NCI-H1436 treated with DMSO at 0.1 percent for 48 hours (cell line): Measurements from ENCODE around the gene RBP5.

Experiments
- DNase-seq: peaks from one replicate; lab custom pipeline; 2025; lab: John Stamatoyannopoulos, UW

The RBP5 gene, protein sequence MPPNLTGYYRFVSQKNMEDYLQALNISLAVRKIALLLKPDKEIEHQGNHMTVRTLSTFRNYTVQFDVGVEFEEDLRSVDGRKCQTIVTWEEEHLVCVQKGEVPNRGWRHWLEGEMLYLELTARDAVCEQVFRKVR

DNA sequence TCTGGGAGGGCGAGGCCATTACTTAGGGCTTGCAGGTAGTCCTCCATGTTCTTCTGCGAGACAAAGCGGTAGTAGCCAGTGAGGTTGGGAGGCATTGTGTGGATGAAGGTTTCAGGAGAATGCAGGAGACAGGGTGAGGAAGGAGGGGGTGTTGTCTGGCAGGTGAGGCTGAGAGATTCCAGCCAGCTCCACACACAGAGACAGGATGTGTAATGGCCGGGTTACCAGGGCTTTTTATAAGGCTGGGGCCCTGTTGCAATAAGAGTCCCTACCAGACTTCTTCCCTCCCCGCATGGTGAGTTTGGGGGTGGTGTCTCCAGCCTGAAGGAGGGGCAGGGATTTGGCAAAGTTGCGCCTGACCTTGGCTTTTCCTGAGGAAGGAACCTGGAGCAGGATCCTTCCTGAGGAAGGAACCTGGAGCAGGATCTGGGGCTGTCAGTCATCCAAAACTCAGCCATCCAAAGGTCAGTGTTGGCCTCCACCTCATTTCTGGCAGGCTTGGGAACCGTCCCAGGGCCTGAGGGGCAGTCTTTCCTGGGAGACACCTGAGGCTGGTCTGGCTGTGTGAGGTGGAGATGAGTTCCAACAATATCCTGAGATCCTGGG, at the start of gene RBP5:
RBP5 (minus strand) TSS at position 209 of the 606 bp plus-strand sequence; CDS start at position 95, 114 bp downstream.
- DNase-seq, result no peak

DNA sequence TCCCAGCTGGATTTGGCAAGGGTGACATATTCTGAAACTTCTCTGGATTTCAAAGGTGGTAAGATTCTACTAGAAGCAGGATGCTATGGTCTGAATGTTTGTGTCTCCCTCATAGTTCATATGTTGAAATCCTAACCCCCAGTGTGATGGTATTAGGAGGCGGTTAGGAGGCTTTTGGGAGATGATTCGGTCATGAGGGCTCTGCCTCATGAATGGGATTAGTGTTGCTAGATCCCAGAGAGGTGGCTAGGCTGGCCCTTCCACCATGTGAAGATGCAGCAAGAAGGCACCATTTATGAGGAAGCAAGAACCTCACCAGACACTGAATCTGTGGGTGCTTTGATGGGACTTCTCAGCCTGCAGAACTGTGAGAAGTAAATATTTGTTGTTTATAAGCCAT, 49.8 kb upstream of the RBP5 start:
- DNase-seq, result no peak

- DNase-seq, result no peak
Measured at GRCh38 chr12:7176595-7176994, 47.9 kb upstream of the RBP5 start.

DNA sequence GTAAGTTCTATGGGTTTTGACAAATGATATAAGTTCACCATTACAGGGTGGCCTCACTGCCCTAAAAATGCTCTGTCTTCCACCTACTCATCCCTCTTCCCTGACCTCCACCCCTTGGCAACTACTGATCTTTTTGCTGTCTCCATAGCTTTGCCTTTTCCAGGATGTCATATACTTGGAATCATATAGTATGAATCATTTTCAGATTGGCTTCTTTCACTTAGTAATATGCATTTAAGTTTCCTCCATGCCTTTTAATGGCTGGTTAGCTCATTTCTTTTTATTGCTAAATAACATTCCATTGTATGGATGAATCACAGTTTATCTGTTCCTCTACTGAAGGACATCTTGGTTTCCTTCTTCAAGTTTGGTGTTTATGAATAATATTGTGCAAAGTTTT, 46.8 kb upstream of the RBP5 start:
- no peak for DNase-seq

DNA sequence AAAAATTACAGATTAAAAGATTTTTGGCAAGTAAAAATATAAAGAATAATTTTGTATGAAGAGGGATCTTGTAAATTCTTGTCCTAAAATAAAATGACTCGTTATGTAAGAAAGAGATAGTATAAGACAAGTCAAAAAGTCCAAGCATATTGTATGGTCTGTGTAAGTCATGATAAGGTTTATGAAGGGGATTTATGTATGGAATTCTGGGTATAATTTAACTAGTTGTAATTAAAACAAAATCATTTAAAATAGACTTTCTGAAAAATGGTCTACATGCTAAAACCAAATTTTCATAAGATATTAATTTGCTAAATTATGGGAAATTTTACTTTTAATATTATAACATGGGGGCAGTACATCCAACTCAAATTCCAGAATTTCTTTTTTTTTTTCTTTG, 43.2 kb upstream of the RBP5 start:
- no peak for DNase-seq

DNA sequence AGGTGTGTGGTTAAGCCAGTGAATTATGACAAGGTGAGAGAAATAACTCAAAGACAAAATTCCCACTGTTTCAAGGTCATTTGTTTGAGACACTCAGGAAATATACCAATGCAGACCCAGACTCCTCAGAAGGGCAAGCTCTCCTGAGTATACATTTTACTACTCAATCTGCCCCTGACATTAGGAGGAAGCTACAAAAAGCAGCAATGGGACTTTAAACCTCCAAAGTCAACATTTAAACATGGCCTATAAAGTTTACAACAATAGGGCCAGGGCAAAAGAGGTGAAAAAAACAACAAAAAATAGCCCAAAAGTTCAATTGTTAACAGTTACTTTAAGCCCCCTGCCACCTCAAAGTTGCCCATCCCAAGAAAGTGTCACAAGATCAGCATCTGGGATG, 41.3 kb upstream of the RBP5 start:
- DNase-seq, result no peak

DNA sequence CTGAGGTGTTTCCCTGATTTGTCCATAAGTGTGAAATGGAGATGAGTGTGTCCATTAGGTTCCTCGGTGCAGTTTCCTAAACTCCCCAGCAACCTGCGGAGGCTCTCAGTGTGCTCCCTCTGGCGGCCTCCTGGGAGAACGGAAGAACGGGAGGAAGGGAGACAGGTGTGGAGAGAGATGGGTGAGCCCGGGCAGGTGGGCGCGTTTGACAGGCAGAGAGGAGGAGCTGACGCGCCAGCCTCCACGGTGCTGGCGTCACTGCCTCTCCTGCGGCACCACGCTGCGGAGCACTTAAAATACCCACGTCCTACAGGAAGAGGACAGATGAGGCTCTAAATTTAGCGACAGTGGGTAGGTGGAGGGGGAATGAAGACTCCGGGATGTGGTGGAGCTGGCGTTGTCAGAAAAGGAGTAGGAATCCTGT, 34.0 kb upstream of the RBP5 start:
- no peak for DNase-seq

GRCh38 chr12:7161811-7162210, 33.1 kb upstream of the RBP5 start:
- no peak for DNase-seq

GRCh38 chr12:7161327-7161726, 32.6 kb upstream of the RBP5 start:
- no peak for DNase-seq

DNA sequence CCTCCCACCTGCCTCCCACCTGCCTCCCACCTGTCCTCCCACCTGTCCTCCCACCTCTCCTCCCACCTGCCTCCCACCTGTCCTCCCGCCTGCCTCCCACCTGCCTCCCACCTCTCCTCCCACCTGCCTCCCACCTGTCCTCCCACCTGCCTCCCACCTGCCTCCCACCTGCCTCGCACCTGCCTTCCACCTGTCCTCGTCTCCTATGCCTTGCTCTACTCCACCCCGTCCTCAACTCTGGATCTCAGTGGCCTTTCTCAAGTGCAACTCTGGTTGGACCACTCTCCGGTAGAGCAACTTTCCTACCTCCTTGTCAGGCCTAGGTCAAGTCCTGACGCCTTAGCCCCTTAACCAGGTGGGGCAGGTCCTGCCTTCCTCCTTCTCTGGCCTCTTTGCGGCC, 31.5 kb upstream of the RBP5 start:
- DNase-seq, result no peak

- no peak for DNase-seq
Measured at GRCh38 chr12:7158781-7159609, 30.3 kb upstream of the RBP5 start.

DNA sequence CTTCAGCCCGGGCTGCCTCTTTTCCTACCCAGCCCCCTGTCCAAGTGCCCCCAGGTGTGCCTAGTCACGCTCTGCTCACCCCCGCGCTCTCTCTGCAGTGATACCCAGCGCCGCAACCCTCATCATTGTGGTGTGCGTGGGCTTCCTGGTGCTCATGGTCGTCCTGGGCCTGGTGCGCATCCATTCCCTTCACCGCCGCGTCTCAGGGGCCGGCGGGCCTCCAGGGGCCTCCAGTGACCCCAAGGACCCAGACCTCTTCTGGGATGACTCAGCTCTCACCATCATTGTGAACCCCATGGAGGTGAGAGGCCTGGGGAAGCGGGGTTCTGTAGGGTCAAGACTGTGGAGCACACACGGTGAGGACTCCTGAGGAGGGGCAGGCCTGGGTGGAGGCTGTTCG, 28.7 kb upstream of the RBP5 start:
- DNase-seq, result no peak

DNA sequence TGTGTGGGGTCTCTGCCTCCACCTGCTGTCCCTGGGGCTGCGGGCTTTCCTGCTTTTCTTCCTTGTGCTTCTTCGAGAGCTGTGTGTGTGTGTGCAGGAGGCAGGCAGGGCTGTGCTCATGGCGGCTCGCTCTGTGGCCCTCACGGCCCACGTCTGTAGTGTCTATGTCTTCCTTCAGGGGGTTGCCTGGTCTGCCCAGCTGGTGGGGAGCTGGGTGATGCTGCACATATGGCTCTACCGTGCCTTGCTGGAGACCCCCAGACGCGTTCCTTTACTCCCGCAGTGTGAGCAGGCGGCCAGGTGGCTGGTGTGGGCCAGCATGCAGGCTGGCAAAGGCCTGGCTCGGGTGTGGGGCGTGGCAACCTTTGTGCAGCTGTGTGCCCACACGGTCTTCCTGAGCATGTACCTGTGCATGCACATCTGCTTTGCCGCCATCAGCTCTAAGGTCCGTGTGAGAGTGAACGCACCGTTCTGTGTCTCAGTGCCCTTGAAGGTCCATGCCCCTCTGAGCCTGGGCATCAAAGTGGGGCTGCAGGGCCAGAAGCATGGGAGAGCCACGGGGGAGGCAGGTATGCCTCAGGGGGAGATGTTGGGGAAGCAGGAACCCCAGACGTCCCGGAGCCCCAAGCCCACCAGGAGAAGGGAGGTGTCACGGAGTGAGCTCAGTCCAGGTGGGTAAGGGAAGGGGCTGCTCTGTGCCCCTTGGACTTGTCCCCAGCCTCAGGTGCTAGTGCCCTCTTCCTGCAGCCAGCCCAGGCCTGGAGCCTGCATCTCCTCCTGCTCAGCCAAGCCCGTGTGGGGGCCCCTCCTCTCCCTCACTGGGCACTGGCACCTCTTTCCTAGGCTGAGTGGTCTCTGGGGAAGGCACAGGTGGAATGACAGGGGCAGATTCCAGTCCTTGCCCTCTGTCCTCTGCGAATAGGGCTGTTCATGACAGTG, 27.8 kb upstream of the RBP5 start:
- no peak for DNase-seq

- no peak for DNase-seq
Measured at GRCh38 chr12:7155471-7156034, 26.9 kb upstream of the RBP5 start.

DNA sequence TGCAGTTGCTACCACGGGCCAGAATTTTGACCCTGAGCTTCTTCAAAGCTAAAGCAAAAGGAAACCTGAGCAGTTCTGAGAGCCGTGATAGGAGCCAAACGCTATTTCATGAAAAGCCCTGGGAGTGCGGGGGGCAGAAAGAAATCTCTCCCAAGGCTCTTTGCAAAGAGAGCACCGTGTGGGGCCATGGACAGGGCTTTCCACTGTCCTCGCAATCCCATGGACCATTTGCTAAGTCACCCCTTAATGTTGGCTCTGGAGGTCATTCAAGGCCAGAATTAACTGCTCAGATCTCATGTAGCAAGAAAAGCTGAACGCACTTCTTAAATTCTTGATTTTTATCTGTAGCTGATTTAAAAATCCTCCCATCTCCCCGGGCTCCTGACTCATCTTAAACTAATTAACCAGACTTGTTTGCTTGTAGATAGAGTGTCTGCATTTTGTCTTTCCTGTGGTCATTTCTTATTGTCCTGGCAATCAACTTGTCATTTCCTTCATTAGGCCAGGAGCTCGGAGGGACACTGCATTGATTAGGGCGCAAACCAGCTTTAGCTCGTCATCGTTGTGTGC, 26.3 kb upstream of the RBP5 start:
- DNase-seq, result no peak

DNA sequence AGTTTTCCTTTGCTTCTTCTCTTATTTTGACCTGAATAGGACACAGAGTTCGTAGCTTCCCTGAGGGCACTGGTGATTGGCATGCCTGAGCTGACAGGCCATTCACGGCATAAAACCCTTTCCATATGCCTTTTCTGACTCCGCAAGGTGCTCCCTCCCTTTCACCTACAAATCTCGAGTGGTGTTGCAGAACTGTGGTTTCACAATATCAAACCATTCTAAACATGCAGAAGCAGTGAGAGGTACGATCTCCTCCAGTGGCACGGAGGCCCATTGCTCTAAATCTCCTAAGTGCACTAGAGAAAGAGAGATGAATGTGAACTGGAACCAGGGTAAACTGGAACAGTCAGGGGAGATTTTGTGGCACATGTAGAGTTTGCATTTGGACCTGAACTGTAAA, 25.4 kb upstream of the RBP5 start:
- DNase-seq, result no peak

DNA sequence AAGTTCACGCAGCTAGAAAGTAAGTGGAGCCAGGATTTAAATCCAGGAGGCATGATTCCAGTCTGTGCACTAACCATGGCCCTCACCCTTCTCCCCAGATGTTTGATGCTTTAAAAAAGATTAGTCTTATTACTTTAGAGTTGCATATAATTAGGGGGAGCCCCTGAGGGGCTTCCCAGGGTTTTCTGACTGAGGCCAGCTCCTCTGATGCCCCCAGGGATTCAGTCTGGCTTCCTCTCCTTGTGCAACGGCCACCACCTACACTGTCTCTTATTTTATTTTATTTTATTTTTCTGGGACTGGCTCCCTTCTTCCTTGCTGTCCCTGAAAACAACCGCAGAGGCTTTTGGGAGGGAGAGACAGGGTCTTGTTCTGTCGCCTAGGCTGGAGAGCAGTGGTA, 24.1 kb upstream of the RBP5 start:
- no peak for DNase-seq

DNA sequence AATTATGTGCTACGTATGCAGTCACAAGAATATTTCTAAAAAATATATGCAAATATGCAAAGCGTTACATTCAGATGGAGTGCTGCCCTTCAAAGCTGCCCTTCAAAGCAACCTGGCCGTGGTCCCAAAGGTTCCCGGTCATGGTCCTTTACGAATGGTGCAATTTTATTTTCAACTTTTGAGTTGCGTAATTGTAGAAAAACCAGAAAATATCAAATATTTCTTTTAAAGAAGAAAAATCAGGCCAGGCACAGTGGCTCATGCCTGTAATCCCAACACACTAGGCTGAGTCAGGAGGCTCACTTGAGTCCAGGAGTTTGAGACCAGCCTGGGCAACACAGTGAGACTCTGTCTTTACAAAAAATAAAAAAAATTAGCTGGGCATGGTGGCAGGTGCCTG, 22.8 kb upstream of the RBP5 start:
- no peak for DNase-seq

- DNase-seq, result no peak
Measured at GRCh38 chr12:7150841-7151240, 22.2 kb upstream of the RBP5 start.

- DNase-seq, result no peak
Measured at GRCh38 chr12:7150356-7150755, 21.7 kb upstream of the RBP5 start.

DNA sequence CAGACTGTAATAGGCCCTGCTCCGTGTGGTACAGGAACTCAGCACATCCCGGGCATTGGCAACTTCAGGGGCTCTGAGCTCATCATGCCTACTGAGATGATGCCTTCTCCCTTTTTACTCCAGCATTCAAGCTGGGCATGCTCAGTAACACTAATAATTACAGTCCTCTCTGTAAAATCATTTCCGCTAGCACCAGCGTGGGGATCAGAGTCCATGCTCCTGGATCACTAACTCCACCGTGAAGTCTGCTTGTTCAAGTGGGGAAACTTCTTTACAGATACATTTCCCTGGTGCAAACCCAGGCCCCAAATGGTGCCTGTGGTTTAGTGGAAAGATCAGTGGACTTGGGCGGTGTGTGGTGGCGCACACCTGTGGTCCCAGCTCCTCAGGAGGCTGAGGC, 18.2 kb upstream of the RBP5 start:
- no peak for DNase-seq

GRCh38 chr12:7146228-7146627, 17.5 kb upstream of the RBP5 start:
- DNase-seq, result no peak
